Bronchus fibroblast of lung (primary cell): ENCODE measurements around the gene SLC15A5. TPM values are rescaled to one million over a fixed set of nuclear protein-coding genes. Genes with fewer than 3 reads are reported as not detected.

Experiments
- total RNA-seq: library from RNA; depleted of rRNA; stranded (reverse); fragments of >200 nt; gene quantifications from 2 replicates; pipeline ENCODE4 v1.2.3, GENCODE V29; 2015

SLC15A5 gene, protein sequence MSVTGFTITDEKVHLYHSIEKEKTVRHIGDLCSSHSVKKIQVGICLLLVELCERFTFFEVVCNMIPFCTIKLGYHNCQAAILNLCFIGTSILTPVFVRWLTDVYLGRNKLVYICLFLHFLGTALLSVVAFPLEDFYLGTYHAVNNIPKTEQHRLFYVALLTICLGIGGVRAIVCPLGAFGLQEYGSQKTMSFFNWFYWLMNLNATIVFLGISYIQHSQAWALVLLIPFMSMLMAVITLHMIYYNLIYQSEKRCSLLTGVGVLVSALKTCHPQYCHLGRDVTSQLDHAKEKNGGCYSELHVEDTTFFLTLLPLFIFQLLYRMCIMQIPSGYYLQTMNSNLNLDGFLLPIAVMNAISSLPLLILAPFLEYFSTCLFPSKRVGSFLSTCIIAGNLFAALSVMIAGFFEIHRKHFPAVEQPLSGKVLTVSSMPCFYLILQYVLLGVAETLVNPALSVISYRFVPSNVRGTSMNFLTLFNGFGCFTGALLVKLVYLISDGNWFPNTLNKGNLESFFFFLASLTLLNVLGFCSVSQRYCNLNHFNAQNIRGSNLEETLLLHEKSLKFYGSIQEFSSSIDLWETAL
- not detected in 2 replicates for total RNA-seq

DNA sequence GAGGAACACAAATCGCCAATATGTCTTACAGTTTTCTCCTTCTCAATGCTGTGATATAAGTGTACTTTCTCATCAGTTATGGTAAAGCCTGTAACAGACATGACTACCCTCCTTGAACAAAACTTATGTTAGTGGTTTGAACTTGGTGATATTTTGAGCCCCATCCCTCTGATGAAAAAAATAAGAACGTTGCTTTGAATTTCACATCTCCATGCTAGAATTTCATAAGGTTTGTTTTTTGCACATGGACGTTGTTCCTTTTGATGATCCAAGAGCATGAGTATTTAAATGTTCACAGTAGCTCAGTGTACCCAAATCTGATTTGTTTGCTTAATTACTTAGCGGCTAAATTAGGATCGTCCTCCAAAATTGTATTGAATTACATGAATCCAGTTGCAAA lies at the start of gene SLC15A5:
Gene SLC15A5 (minus strand): TSS at position 101 of the 400 bp plus-strand sequence. CDS start 0 bp downstream, at position 101.

Other genes with a start within 250 kb of the SLC15A5 start
- gene MGST1, start 70.0 kb upstream of the SLC15A5 start, total RNA-seq = 246 and 251 TPM in 2 replicates